ENCODE results near the gene TNFAIP8L3. TPM values are rescaled to one million over a fixed set of nuclear protein-coding genes. Genes with fewer than 3 reads are reported as not detected.

The TNFAIP8L3 gene
- total RNA-seq, 1 donor from 2014 or later: 2.9 TPM

GRCh38 chr15:51119120-51119519, 24.4 kb upstream of the TNFAIP8L3 start:
- FAIRE-seq: no peak
- DNase-seq (ENCODE audit: low spot score in 2 of 2): no peak

- no peak for DNase-seq (ENCODE audit: low spot score in 2 of 2)
- no peak for FAIRE-seq
Measured at GRCh38 chr15:51117270-51117669, 22.6 kb upstream of the TNFAIP8L3 start.

- FAIRE-seq (no peak), DNase-seq (ENCODE audit: low spot score in 2 of 2) (no peak)
Measured at GRCh38 chr15:51114437-51115119, 19.9 kb upstream of the TNFAIP8L3 start.

GRCh38 chr15:51112078-51112477, 17.4 kb upstream of the TNFAIP8L3 start:
- FAIRE-seq (no peak), DNase-seq (ENCODE audit: low spot score in 2 of 2) (no peak)

DNA sequence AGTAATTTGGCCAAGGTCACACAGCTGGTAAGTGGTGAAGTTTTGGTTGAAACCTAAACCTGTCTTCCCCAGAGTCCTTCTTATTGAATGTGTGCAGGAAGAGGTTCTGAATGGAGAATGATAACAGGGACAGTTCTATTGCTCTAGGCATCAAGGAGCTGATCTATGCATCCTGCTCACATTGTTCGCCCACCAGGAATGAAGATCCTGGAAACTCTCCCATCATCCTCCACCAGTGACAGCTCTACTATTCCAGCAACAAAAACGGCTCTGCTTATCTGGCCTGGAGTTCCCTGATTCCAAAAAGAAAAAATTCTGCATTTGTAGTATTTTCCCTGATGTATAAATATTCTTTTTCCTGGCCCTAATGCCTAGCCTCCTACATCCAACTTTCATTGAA, 16.4 kb upstream of the TNFAIP8L3 start:
- no peak for DNase-seq (ENCODE audit: low spot score in 2 of 2)
- no peak for FAIRE-seq

DNA sequence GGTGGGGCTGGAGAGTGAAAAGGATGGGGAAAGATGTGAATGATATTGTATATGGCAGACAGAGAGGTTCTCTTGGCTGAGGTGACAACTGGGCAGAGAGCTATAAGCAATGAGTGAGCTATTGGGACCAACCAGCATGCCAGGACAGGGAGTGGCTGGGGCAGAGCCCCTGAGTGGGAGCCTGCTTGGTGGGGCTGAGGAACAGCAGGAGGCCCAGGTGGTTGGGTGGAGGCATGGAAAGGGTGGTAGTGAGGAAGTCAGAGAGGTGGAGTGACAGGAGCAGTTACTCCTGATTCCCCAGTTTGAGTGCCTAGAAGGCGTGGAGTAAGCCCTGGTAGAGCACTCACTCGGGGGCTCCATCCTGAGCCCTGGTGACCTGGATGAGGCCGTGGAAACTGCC, 15.5 kb upstream of the TNFAIP8L3 start:
- DNase-seq (ENCODE audit: low spot score in 2 of 2) (no peak), FAIRE-seq (no peak)

- FAIRE-seq (no peak), DNase-seq (ENCODE audit: low spot score in 2 of 2) (no peak)
Measured at GRCh38 chr15:51108933-51109550, 14.3 kb upstream of the TNFAIP8L3 start.

- FAIRE-seq (no peak), DNase-seq (ENCODE audit: low spot score in 2 of 2) (no peak)
Measured at GRCh38 chr15:51107612-51108011, 12.9 kb upstream of the TNFAIP8L3 start.

GRCh38 chr15:51106481-51106880, 11.8 kb upstream of the TNFAIP8L3 start:
- DNase-seq (ENCODE audit: low spot score in 2 of 2) (no peak), FAIRE-seq (no peak)

DNA sequence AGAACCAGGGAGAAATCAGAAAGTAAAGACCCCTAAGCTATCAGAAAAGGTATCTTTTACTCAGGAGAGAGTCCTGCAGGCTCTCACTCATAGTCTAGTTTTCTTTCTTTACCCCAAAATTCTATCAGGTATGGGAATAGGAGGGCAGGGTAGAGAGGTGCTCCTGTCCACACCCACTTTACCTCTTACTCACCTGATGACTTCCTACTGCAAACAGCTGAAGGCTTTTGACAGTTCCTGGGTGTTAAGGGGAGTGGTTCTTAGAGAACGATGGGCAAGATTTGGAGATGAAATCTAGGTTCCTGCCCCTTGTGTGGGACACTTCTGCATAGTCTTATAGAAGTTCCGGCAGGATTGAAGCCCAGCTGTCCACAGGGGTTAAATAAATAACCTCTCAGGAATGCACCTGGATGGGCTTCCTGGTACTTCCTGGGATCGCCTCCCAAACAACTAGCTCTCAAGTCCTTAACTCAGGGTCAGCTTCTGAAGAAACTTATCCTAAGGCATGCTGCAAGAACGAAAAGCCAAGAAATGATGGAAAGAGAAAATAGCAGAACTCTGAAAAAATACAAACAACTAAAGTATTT, 10.8 kb upstream of the TNFAIP8L3 start:
- DNase-seq (ENCODE audit: low spot score in 2 of 2): no peak
- no peak for FAIRE-seq

DNA sequence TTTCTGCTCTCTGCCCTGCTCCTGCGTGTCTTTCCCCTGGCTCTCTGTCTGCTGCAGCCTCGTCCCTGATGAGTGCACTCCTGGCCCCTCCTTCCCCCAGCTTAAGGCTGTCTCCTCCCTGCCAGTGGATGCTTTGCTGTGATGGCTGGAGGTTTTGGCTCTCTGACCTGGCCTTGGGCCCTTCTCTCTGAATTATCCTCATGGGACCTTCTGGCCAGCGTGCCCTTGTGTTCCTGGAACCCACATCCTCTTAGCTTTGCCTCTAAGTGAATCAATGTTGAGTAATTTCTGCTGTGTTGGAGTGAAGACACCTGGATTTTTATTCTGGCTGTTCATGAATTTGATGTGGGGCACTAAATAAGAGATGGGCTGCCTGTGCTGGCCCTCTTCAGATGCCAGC, 9.8 kb upstream of the TNFAIP8L3 start:
- FAIRE-seq: no peak

GRCh38 chr15:51103330-51103729, 8.6 kb upstream of the TNFAIP8L3 start:
- no peak for FAIRE-seq
- DNase-seq (ENCODE audit: low spot score in 2 of 2): no peak

More for the DNA sequence above, 9.8 kb upstream of the TNFAIP8L3 start:
- DNase-seq (ENCODE audit: low spot score in 2 of 2): no peak

DNA sequence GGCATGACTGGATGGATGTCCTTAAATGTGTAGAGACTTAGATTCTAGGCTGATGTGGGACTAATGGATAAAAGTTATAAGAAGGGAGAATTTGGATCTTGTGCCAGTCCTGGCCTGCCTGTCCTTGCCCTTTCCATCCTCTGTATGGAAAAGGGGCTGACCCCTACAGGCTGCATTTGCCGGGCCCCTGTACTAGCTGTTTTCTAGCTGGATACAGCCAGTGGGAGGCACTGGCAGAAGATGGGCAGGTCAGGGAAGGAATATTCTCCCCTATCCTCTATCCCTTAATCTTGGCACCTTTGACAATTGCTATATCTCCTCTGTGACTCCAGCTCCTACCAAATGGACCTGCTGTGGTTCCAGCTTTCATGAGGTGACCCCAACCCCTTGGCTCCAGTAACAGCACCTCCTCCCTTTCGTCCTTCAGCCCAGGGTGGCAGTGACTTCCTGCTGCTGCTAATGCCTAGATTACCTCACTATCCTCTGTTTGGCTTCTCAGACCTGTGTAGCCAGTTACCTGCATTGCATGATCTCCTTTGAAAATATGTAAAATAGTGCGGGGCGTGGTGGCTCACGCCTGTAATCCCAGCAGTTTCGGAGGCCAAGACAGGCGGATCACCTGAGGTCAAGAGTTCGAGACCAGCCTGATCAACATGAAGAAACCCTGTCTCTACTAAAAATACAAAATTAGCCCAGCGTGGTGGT, 6.2 kb upstream of the TNFAIP8L3 start:
- DNase-seq (ENCODE audit: low spot score in 2 of 2) (no peak), FAIRE-seq (no peak)

DNA sequence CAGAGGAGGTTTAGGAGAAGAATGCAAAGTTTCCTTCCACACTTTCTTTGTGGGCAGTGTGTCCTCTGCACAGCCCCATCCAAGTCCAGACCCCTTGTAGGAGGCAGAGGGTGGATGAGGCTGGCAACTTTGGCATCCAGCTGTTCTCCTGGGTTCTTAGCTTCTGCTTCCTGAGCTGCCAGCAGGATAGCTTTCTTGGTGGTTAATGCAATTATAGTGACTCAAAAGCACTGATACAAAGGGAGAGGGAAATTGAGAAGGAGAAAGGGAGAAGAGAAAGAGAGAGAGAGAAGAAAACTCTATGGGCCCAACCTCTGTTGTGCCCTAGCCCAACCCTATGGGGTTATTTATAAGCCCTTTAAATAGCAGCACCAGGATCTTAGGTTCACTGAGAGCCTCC, 4.5 kb upstream of the TNFAIP8L3 start:
- no peak for DNase-seq (ENCODE audit: low spot score in 2 of 2)
- no peak for FAIRE-seq

GRCh38 chr15:51098331-51098619, 3.6 kb upstream of the TNFAIP8L3 start:
- no peak for FAIRE-seq
- no peak for DNase-seq (ENCODE audit: low spot score in 2 of 2)

- FAIRE-seq: no peak
- peak in 1 of 2 donors; percentile 29 for DNase-seq (ENCODE audit: low spot score in 2 of 2)
Measured at GRCh38 chr15:51097553-51098330, 3.0 kb upstream of the TNFAIP8L3 start.

DNA sequence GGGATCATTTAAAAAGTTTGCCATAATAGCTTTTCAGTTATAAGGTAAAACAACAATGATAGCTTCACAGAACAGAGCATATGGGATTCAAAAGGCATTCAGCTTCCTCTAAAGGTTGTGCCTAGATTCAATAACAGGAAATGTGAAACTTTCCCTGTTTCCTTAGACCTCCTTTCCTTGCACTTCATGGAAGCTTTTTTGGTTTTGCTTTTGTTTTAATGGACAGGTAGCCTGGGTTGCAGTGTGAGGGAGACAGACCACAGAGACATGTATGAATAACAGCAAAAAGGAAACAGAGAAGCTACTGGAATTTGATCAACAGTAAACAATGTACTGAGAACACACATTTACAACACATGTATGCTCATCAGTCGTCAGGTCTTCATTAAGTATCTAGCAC, 2.3 kb upstream of the TNFAIP8L3 start:
- no peak for FAIRE-seq
- no peak for DNase-seq (ENCODE audit: low spot score in 2 of 2)

- DNase-seq (ENCODE audit: low spot score in 2 of 2) (no peak), FAIRE-seq (no peak)
Measured at GRCh38 chr15:51095681-51096331, 1.1 kb upstream of the TNFAIP8L3 start.

DNA sequence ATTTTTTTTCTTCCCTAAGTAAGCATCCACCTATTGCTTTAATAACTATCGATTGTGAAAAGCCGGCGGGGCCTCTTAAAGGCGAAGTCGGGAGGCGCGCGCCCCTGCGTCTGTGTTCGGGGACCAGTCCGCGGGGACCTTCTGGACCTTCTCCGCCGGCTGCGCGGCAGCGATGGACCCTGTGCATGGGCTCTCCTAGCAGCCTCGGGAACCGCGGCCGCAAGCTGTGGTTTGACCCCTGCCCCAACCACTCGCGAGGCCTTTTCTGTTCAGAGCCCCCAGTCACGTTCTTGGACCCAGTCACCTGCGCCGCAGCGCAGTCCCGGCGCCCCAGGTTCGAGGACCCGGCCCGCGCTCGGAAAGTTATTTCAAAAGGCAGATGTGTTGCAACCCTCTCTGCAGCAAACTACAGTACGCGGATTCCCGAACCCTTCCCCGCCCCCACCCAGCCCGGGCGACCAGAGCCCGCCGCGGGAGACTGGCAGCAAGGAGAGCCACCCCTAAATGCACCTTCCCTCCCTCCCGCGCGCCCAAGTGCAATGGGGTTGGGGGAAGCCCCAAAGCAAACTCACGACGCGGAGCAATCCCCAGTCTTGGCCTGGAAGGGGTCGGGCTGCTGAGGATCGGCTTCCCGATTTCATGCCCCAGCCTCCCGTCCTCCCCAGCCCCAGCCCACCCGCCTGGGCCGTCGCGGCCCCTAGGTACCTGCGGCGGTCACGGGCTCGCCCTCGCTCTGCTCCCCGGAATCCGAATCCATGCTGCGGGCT, 684 bp downstream of the TNFAIP8L3 start:
- DNase-seq (ENCODE audit: low spot score in 2 of 2): peak; percentile 48 to 49
- FAIRE-seq: no peak

GRCh38 chr15:51093488-51093838, 1.2 kb downstream of the TNFAIP8L3 start:
- FAIRE-seq (no peak), DNase-seq (ENCODE audit: low spot score in 2 of 2) (peak; percentile 24 to 37)

Data from frontal cortex (tissue), 4 donors.